Erythroblast (primary cell): ENCODE data around the gene TMEM130.

Experiments used
- GATA1 ChIP-seq: IDR thresholded peaks from 2 replicates; pipeline ENCODE4 v1.6.1; 2011; ENCODE audit warnings: low read depth, mild to moderate bottlenecking, control low read depth, low read length, moderate library complexity
- POLR2A ChIP-seq: IDR thresholded peaks from 2 replicates; pipeline ENCODE4 v1.6.1; 2011; ENCODE audit warnings: mild to moderate bottlenecking, low read length

DNA sequence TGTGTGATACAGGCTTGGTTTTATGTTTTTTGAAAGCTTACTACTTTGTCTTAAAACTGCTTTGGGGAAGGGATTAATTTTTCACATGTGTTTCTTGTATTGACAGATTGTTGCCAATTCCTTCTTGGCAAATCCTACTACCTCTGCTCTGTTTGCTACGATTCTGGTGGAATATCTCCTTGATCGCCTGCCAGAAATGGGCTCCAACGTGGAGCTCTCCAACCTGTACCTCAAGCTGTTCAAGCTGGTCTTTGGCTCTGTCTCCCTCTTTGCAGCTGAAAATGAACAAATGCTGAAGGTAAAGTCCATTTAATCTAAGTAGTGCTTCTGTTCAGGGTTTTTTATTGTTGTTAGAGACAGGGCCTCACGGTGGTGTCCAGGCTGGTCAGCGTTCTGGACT, 42.1 kb upstream of the TMEM130 start:
- TF ChIP-seq POLR2A (no peak), GATA1 (no peak)
